Measurements from ENCODE around the gene MINPP1.
A peak's percentile ranks its signal among the peaks of the same experiment; 100 is the strongest.
"Not testable (repeated sequence)": the region's sequence is repeated elsewhere in the genome, so short reads cannot be mapped to it uniquely, and the experiment has no call there.

The MINPP1 gene

GRCh38 chr10:87504640-87505365 lies at the start of gene MINPP1:
Gene MINPP1 (plus strand): TSS chr10:87504893. CDS start chr10:87504916, 23 bp downstream.
- DNase-seq (ENCODE audit: low read depth in 2 of 2): peak; percentile 22 to 36

GRCh38 chr10:87456586-87457220 lies 48.0 kb upstream of the MINPP1 start:
- not testable (repeated sequence) for DNase-seq (ENCODE audit: low read depth in 2 of 2)

GRCh38 chr10:87461751-87462150 lies 42.9 kb upstream of the MINPP1 start:
- not testable (repeated sequence) for DNase-seq (ENCODE audit: low read depth in 2 of 2)

GRCh38 chr10:87466849-87467248 lies 37.8 kb upstream of the MINPP1 start:
- not testable (repeated sequence) for DNase-seq (ENCODE audit: low read depth in 2 of 2)

- DNase-seq (ENCODE audit: low read depth in 2 of 2): not testable (repeated sequence)
Measured at GRCh38 chr10:87488733-87489132, 16.0 kb upstream of the MINPP1 start.

GRCh38 chr10:87490285-87490684 lies 14.4 kb upstream of the MINPP1 start:
- not testable (repeated sequence) for DNase-seq (ENCODE audit: low read depth in 2 of 2)

- DNase-seq (ENCODE audit: low read depth in 2 of 2): not testable (repeated sequence)
Measured at GRCh38 chr10:87492450-87492849, 12.2 kb upstream of the MINPP1 start.

GRCh38 chr10:87495446-87495845 lies 9.2 kb upstream of the MINPP1 start:
- DNase-seq (ENCODE audit: low read depth in 2 of 2): not testable (repeated sequence)

GRCh38 chr10:87497386-87497785 lies 7.3 kb upstream of the MINPP1 start:
- DNase-seq (ENCODE audit: low read depth in 2 of 2): not testable (repeated sequence)

GRCh38 chr10:87498106-87498789 lies 6.4 kb upstream of the MINPP1 start:
- DNase-seq (ENCODE audit: low read depth in 2 of 2): not testable (repeated sequence)

- no peak for DNase-seq (ENCODE audit: low read depth in 2 of 2)
Measured at GRCh38 chr10:87500646-87501048, 4.0 kb upstream of the MINPP1 start.

- DNase-seq (ENCODE audit: low read depth in 2 of 2): no peak
Measured at GRCh38 chr10:87503401-87503800, 1.3 kb upstream of the MINPP1 start.

GRCh38 chr10:87503886-87504285 lies 807 bp upstream of the MINPP1 start:
- no peak for DNase-seq (ENCODE audit: low read depth in 2 of 2)

GRCh38 chr10:87504307-87504639 lies 420 bp upstream of the MINPP1 start:
- DNase-seq (ENCODE audit: low read depth in 2 of 2): no peak

- no peak for DNase-seq (ENCODE audit: low read depth in 2 of 2)
Measured at GRCh38 chr10:87505366-87506111, 846 bp downstream of the MINPP1 start.

GRCh38 chr10:87506956-87507355 lies 2.3 kb downstream of the MINPP1 start:
- DNase-seq (ENCODE audit: low read depth in 2 of 2): no peak

GRCh38 chr10:87507879-87508483 lies 3.3 kb downstream of the MINPP1 start:
- DNase-seq (ENCODE audit: low read depth in 2 of 2): no peak

GRCh38 chr10:87508837-87509236 lies 4.1 kb downstream of the MINPP1 start:
- DNase-seq (ENCODE audit: low read depth in 2 of 2): no peak

GRCh38 chr10:87510025-87510424 lies 5.3 kb downstream of the MINPP1 start:
- DNase-seq (ENCODE audit: low read depth in 2 of 2): no peak

GRCh38 chr10:87511526-87511925 lies 6.8 kb downstream of the MINPP1 start:
- no peak for DNase-seq (ENCODE audit: low read depth in 2 of 2)

- no peak for DNase-seq (ENCODE audit: low read depth in 2 of 2)
Measured at GRCh38 chr10:87518937-87519336, 14.2 kb downstream of the MINPP1 start.

GRCh38 chr10:87519582-87519981 lies 14.9 kb downstream of the MINPP1 start:
- no peak for DNase-seq (ENCODE audit: low read depth in 2 of 2)

Measured in fibroblast of skin of left biceps (primary cell).